ENCODE data around the gene IL6ST.

The IL6ST gene

GRCh38 chr5:55900776-55901175, 94.0 kb downstream of the IL6ST start:
- H3K4me3 ChIP-seq (ENCODE audit: low read depth in 1 of 2, low read length in 2 of 2) = no peak overlapping the region
- H3K9me3 ChIP-seq (ENCODE audit: low read length) = no peaks in the 10 kb centered on the region
- H3K27me3 ChIP-seq (ENCODE audit: control insufficient read depth in 1 of 2, insufficient read depth in 2 of 2, low read length in 2 of 2) = no peaks in the 10 kb centered on the region
- H3K36me3 ChIP-seq (ENCODE audit: insufficient read depth, low read length) = no peaks in the 10 kb centered on the region
- H3K27ac ChIP-seq (ENCODE audit: low read depth, low read length) = no peak overlapping the region
- no peak overlapping the region for H3K9ac ChIP-seq (ENCODE audit: low read length)
- H3K4me1 ChIP-seq (ENCODE audit: insufficient read depth, low read length) = no peaks in the 10 kb centered on the region

- H3K4me3 ChIP-seq (ENCODE audit: low read depth in 1 of 2, low read length in 2 of 2) = no peak overlapping the region
- no peaks in the 10 kb centered on the region for H3K36me3 ChIP-seq (ENCODE audit: insufficient read depth, low read length)
- no peak overlapping the region for H3K27ac ChIP-seq (ENCODE audit: low read depth, low read length)
- no peaks in the 10 kb centered on the region for H3K27me3 ChIP-seq (ENCODE audit: control insufficient read depth in 1 of 2, insufficient read depth in 2 of 2, low read length in 2 of 2)
- H3K9ac ChIP-seq (ENCODE audit: low read length) = no peak overlapping the region
- H3K9me3 ChIP-seq (ENCODE audit: low read length) = no peaks in the 10 kb centered on the region
- H3K4me1 ChIP-seq (ENCODE audit: insufficient read depth, low read length) = no peaks in the 10 kb centered on the region
Observed at GRCh38 chr5:55900068-55900467, 94.7 kb downstream of the IL6ST start.

- Histone ChIP-seq H3K36me3 (ENCODE audit: insufficient read depth, low read length) (no peaks in the 10 kb centered on the region), H3K4me3 (ENCODE audit: low read depth in 1 of 2, low read length in 2 of 2) (no peak overlapping the region), H3K9ac (ENCODE audit: low read length) (no peak overlapping the region), H3K27ac (ENCODE audit: low read depth, low read length) (no peak overlapping the region), H3K27me3 (ENCODE audit: control insufficient read depth in 1 of 2, insufficient read depth in 2 of 2, low read length in 2 of 2) (no peaks in the 10 kb centered on the region), H3K9me3 (ENCODE audit: low read length) (no peaks in the 10 kb centered on the region), H3K4me1 (ENCODE audit: insufficient read depth, low read length) (no peaks in the 10 kb centered on the region)
Observed at GRCh38 chr5:55899344-55899743, 95.4 kb downstream of the IL6ST start.

- Histone ChIP-seq H3K36me3 (ENCODE audit: insufficient read depth, low read length) (no peaks in the 10 kb centered on the region), H3K4me3 (ENCODE audit: low read depth in 1 of 2, low read length in 2 of 2) (no peak overlapping the region), H3K27me3 (ENCODE audit: control insufficient read depth in 1 of 2, insufficient read depth in 2 of 2, low read length in 2 of 2) (no peaks in the 10 kb centered on the region), H3K9me3 (ENCODE audit: low read length) (no peaks in the 10 kb centered on the region), H3K4me1 (ENCODE audit: insufficient read depth, low read length) (no peaks in the 10 kb centered on the region), H3K9ac (ENCODE audit: low read length) (no peak overlapping the region), H3K27ac (ENCODE audit: low read depth, low read length) (no peak overlapping the region)
Observed at GRCh38 chr5:55897905-55898304, 96.9 kb downstream of the IL6ST start.

GRCh38 chr5:55897206-55897894, 97.4 kb downstream of the IL6ST start:
- Histone ChIP-seq H3K27me3 (ENCODE audit: control insufficient read depth in 1 of 2, insufficient read depth in 2 of 2, low read length in 2 of 2) (no peaks in the 10 kb centered on the region), H3K4me1 (ENCODE audit: insufficient read depth, low read length) (no peaks in the 10 kb centered on the region), H3K36me3 (ENCODE audit: insufficient read depth, low read length) (no peaks in the 10 kb centered on the region), H3K9me3 (ENCODE audit: low read length) (no peaks in the 10 kb centered on the region), H3K4me3 (ENCODE audit: low read depth in 1 of 2, low read length in 2 of 2) (no peak overlapping the region), H3K27ac (ENCODE audit: low read depth, low read length) (no peak overlapping the region), H3K9ac (ENCODE audit: low read length) (no peak overlapping the region)

GRCh38 chr5:55896663-55897062, 98.1 kb downstream of the IL6ST start:
- no peak overlapping the region for H3K4me3 ChIP-seq (ENCODE audit: low read depth in 1 of 2, low read length in 2 of 2)
- no peaks in the 10 kb centered on the region for H3K9me3 ChIP-seq (ENCODE audit: low read length)
- H3K27ac ChIP-seq (ENCODE audit: low read depth, low read length) = no peak overlapping the region
- no peaks in the 10 kb centered on the region for H3K4me1 ChIP-seq (ENCODE audit: insufficient read depth, low read length)
- H3K36me3 ChIP-seq (ENCODE audit: insufficient read depth, low read length) = no peaks in the 10 kb centered on the region
- H3K27me3 ChIP-seq (ENCODE audit: control insufficient read depth in 1 of 2, insufficient read depth in 2 of 2, low read length in 2 of 2) = no peaks in the 10 kb centered on the region
- no peak overlapping the region for H3K9ac ChIP-seq (ENCODE audit: low read length)

GRCh38 chr5:55896238-55896637, 98.5 kb downstream of the IL6ST start:
- H3K9me3 ChIP-seq (ENCODE audit: low read length) = no peaks in the 10 kb centered on the region
- H3K9ac ChIP-seq (ENCODE audit: low read length) = no peak overlapping the region
- no peak overlapping the region for H3K27ac ChIP-seq (ENCODE audit: low read depth, low read length)
- H3K36me3 ChIP-seq (ENCODE audit: insufficient read depth, low read length) = no peaks in the 10 kb centered on the region
- H3K27me3 ChIP-seq (ENCODE audit: control insufficient read depth in 1 of 2, insufficient read depth in 2 of 2, low read length in 2 of 2) = no peaks in the 10 kb centered on the region
- H3K4me3 ChIP-seq (ENCODE audit: low read depth in 1 of 2, low read length in 2 of 2) = no peak overlapping the region
- no peaks in the 10 kb centered on the region for H3K4me1 ChIP-seq (ENCODE audit: insufficient read depth, low read length)

GRCh38 chr5:55895346-55895745, 99.4 kb downstream of the IL6ST start:
- H3K9ac ChIP-seq (ENCODE audit: low read length) = no peak overlapping the region
- H3K27me3 ChIP-seq (ENCODE audit: control insufficient read depth in 1 of 2, insufficient read depth in 2 of 2, low read length in 2 of 2) = no peaks in the 10 kb centered on the region
- no peak overlapping the region for H3K4me3 ChIP-seq (ENCODE audit: low read depth in 1 of 2, low read length in 2 of 2)
- H3K27ac ChIP-seq (ENCODE audit: low read depth, low read length) = no peak overlapping the region
- H3K9me3 ChIP-seq (ENCODE audit: low read length) = no peaks in the 10 kb centered on the region
- no peaks in the 10 kb centered on the region for H3K4me1 ChIP-seq (ENCODE audit: insufficient read depth, low read length)
- no peaks in the 10 kb centered on the region for H3K36me3 ChIP-seq (ENCODE audit: insufficient read depth, low read length)

GRCh38 chr5:55894135-55894534, 100.6 kb downstream of the IL6ST start:
- Histone ChIP-seq H3K9ac (ENCODE audit: low read length) (no peak overlapping the region), H3K4me3 (ENCODE audit: low read depth in 1 of 2, low read length in 2 of 2) (no peak overlapping the region), H3K9me3 (ENCODE audit: low read length) (no peaks in the 10 kb centered on the region), H3K27me3 (ENCODE audit: control insufficient read depth in 1 of 2, insufficient read depth in 2 of 2, low read length in 2 of 2) (no peaks in the 10 kb centered on the region), H3K27ac (ENCODE audit: low read depth, low read length) (no peak overlapping the region), H3K36me3 (ENCODE audit: insufficient read depth, low read length) (no peaks in the 10 kb centered on the region), H3K4me1 (ENCODE audit: insufficient read depth, low read length) (no peaks in the 10 kb centered on the region)

- Histone ChIP-seq H3K4me1 (ENCODE audit: insufficient read depth, low read length) (no peaks in the 10 kb centered on the region), H3K4me3 (ENCODE audit: low read depth in 1 of 2, low read length in 2 of 2) (no peak overlapping the region), H3K36me3 (ENCODE audit: insufficient read depth, low read length) (no peaks in the 10 kb centered on the region), H3K27me3 (ENCODE audit: control insufficient read depth in 1 of 2, insufficient read depth in 2 of 2, low read length in 2 of 2) (no peaks in the 10 kb centered on the region), H3K27ac (ENCODE audit: low read depth, low read length) (no peak overlapping the region), H3K9ac (ENCODE audit: low read length) (no peak overlapping the region), H3K9me3 (ENCODE audit: low read length) (no peaks in the 10 kb centered on the region)
Observed at GRCh38 chr5:55892479-55892878, 102.3 kb downstream of the IL6ST start.

- no peaks in the 10 kb centered on the region for H3K4me1 ChIP-seq (ENCODE audit: insufficient read depth, low read length)
- no peak overlapping the region for H3K9ac ChIP-seq (ENCODE audit: low read length)
- H3K9me3 ChIP-seq (ENCODE audit: low read length) = no peaks in the 10 kb centered on the region
- H3K36me3 ChIP-seq (ENCODE audit: insufficient read depth, low read length) = no peaks in the 10 kb centered on the region
- no peak overlapping the region for H3K4me3 ChIP-seq (ENCODE audit: low read depth in 1 of 2, low read length in 2 of 2)
- no peaks in the 10 kb centered on the region for H3K27me3 ChIP-seq (ENCODE audit: control insufficient read depth in 1 of 2, insufficient read depth in 2 of 2, low read length in 2 of 2)
- H3K27ac ChIP-seq (ENCODE audit: low read depth, low read length) = no peak overlapping the region
Observed at GRCh38 chr5:55888205-55888604, 106.6 kb downstream of the IL6ST start.

- no peaks in the 10 kb centered on the region for H3K27me3 ChIP-seq (ENCODE audit: control insufficient read depth in 1 of 2, insufficient read depth in 2 of 2, low read length in 2 of 2)
- no peak overlapping the region for H3K4me3 ChIP-seq (ENCODE audit: low read depth in 1 of 2, low read length in 2 of 2)
- no peaks in the 10 kb centered on the region for H3K36me3 ChIP-seq (ENCODE audit: insufficient read depth, low read length)
- H3K4me1 ChIP-seq (ENCODE audit: insufficient read depth, low read length) = no peaks in the 10 kb centered on the region
- H3K9ac ChIP-seq (ENCODE audit: low read length) = no peak overlapping the region
- no peak overlapping the region for H3K27ac ChIP-seq (ENCODE audit: low read depth, low read length)
- H3K9me3 ChIP-seq (ENCODE audit: low read length) = no peaks in the 10 kb centered on the region
Observed at GRCh38 chr5:55885359-55885758, 109.4 kb downstream of the IL6ST start.

Measured in muscle layer of colon (tissue), 2 donors.